ENCODE measurements around the gene KMT5C. TPM values are rescaled to one million over a fixed set of nuclear protein-coding genes. Genes with fewer than 3 reads are reported as not detected.

The KMT5C gene
- total RNA-seq, 5 donors from 2014 or later (not counting 1 experiment from before 2014, with no cell fraction given), result 24.4 to 71.8 (median 30.7) TPM

DNA sequence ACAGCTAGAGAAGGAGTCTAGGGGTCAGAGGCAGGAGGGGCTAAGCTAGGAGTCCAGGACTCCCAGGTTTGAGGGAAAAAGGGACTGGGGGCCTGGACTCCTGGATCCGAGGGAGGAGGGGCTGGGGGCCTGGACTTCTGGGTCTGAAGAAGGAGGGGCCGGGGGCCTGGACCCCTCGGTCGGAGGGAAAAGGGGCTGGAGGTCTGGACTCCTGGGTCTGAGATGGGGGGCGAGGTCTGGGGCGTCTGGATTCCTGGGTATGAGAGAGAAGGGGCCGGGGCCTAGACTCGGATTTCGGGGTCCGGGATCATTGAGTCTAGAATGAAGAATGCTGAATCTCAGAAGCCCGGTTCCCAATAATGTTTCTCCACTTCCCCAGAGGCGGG, 37.4 kb upstream of the KMT5C start:
- CTCF ChIA-PET, result interaction anchor here (0.5 to 2.5 kb wide), 7 partner anchors 10 to 202 kb away, joined by 3 to 15 read pairs (median 5); partner anchors contain the start of genes ISOC2 (in 1 of the 2) and KMT5C (in 1 of the 2)
- peaks cover 0 to 17% of the 10 kb centered on the region in 2 experiments for H3K4me1 ChIP-seq (ENCODE audit: control insufficient read depth in 1 of 2, extremely low read depth in 1 of 2, insufficient read depth in 2 of 2, low read length in 2 of 2)

DNA sequence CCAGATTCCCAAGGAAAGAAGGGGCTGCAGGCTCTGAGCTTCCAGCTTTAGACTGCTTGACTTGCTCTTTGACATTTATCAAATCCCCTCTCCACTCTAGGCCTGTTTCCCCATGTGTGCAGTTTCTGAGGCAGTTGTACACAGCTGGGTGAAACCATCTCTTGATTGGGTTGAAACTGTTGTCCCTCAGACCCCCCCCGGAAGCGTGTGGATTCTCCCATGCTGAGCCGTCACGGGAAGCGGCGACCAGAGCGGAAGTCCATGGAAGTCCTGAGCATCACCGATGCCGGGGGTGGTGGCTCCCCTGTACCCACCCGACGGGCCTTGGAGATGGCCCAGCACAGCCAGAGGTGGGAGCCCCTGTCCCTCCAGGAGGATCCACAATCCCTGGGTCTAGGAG, 36.2 kb upstream of the KMT5C start:
- Histone ChIP-seq H3K27me3 (replicated peaks in 1 of 2; ENCODE audit: control insufficient read depth in 2 of 2, extremely low read depth in 1 of 2, insufficient read depth in 2 of 2, low read length in 1 of 2) (peaks cover 0 to 17% of the 10 kb centered on the region in 2 experiments), H3K27ac (ENCODE audit: low read length) (no peak overlapping the region), H3K36me3 (ENCODE audit: control insufficient read depth in 2 of 2, extremely low read depth in 1 of 2, insufficient read depth in 1 of 2, low read length in 1 of 2) (no peaks in the 10 kb centered on the region), H3K4me3 (ENCODE audit: control insufficient read depth in 1 of 2, extremely low read depth in 1 of 2, low read length in 1 of 2) (no peak overlapping the region), H3K9me3 (no peaks in the 10 kb centered on the region), H3K4me1 (ENCODE audit: control insufficient read depth in 1 of 2, extremely low read depth in 1 of 2, insufficient read depth in 2 of 2, low read length in 2 of 2) (peaks cover 0 to 17% of the 10 kb centered on the region in 2 experiments)
- H3K4me1 Mint-ChIP-seq, result peaks cover 11 to 13% (median 11%) of the 10 kb centered on the region in 3 donors
- no peak overlapping the region for H3K27ac Mint-ChIP-seq
- ATAC-seq (replicated peaks in 1 of 4) (no peak), DNase-seq (no peak)
- no peak overlapping the region for H3K4me3 Mint-ChIP-seq
- no peaks in the 10 kb centered on the region for H3K9me3 Mint-ChIP-seq
- ChIA-PET POLR2A (no interaction called here), CTCF (no interaction called here)
- H3K27me3 Mint-ChIP-seq, result no peaks in the 10 kb centered on the region
- H3K36me3 Mint-ChIP-seq, result no peaks in the 10 kb centered on the region
- 81% methylated on average over 3 of the region's 11 CpGs for WGBS (ENCODE audit: insufficient coverage)

More for the DNA sequence above, 37.4 kb upstream of the KMT5C start:
- no peak for DNase-seq
- 56% methylated on average over 6 of the region's 12 CpGs for WGBS (ENCODE audit: insufficient coverage)
- Histone ChIP-seq H3K4me3 (ENCODE audit: control insufficient read depth in 1 of 2, extremely low read depth in 1 of 2, low read length in 1 of 2) (peak overlapping the region; percentile 50 to 67), H3K9me3 (no peaks in the 10 kb centered on the region), H3K27ac (ENCODE audit: low read length) (peak overlapping the region; percentile 53), H3K27me3 (replicated peaks in 1 of 2; ENCODE audit: control insufficient read depth in 2 of 2, extremely low read depth in 1 of 2, insufficient read depth in 2 of 2, low read length in 1 of 2) (peaks cover 0 to 17% of the 10 kb centered on the region in 2 experiments), H3K36me3 (ENCODE audit: control insufficient read depth in 2 of 2, extremely low read depth in 1 of 2, insufficient read depth in 1 of 2, low read length in 1 of 2) (no peaks in the 10 kb centered on the region)
- POLR2A ChIA-PET, result interaction anchor here in 1 of 2 donors (0.5 kb wide), 1 partner anchor 43 kb away, joined by 3 read pairs; no protein-coding TSS in a partner anchor
- Mint-ChIP-seq H3K4me3 (peak overlapping the region; percentile 78 to 83 (median 81)), H3K27me3 (no peaks in the 10 kb centered on the region), H3K4me1 (peaks cover 11 to 13% (median 11%) of the 10 kb centered on the region in 3 donors), H3K9me3 (no peaks in the 10 kb centered on the region), H3K36me3 (no peaks in the 10 kb centered on the region), H3K27ac (peak overlapping the region; percentile 70 to 86)
- no peak for ATAC-seq (replicated peaks in 1 of 4)

DNA sequence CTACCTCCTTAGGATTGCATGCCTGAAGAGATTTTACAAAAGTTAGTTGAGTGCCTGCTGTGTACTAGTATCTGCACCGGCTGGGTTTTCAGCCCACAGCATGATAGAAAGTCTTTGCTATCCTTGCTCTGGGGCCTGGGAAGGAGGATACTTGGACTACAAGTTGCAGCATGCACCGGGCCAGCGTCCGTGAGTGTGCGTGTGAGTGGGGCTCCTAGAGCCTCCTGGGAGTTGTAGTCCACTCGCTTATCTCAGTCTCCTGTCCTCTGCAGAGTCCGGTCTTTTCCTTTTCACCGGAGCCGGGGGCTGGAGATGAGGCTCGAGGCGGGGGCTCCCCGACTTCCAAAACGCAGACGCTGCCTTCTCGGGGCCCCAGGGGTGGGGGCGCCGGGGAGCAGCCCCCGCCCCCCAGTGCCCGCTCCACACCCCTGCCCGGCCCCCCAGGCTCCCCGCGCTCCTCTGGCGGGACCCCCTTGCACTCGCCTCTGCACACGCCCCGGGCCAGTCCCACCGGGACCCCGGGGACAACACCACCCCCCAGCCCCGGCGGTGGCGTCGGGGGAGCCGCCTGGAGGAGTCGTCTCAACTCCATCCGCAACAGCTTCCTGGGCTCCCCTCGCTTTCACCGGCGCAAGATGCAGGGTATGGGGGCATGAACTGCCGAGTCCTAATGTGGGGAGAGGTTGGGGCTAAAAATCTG, 35.2 kb upstream of the KMT5C start:
- H3K4me3 ChIP-seq (ENCODE audit: control insufficient read depth in 1 of 2, extremely low read depth in 1 of 2, low read length in 1 of 2), result no peak overlapping the region
- no peak overlapping the region for H3K27ac Mint-ChIP-seq
- H3K36me3 Mint-ChIP-seq, result no peaks in the 10 kb centered on the region
- no peaks in the 10 kb centered on the region for H3K9me3 Mint-ChIP-seq
- ATAC-seq (replicated peaks in 1 of 4) (no peak), DNase-seq (peak in 1 of 35 experiments; percentile 31)
- no peak overlapping the region for H3K27ac ChIP-seq (ENCODE audit: low read length)
- peaks cover 0 to 17% of the 10 kb centered on the region in 2 experiments for H3K27me3 ChIP-seq (replicated peaks in 1 of 2; ENCODE audit: control insufficient read depth in 2 of 2, extremely low read depth in 1 of 2, insufficient read depth in 2 of 2, low read length in 1 of 2)
- ChIA-PET CTCF (no interaction called here), POLR2A (no interaction called here)
- H3K9me3 ChIP-seq, result no peaks in the 10 kb centered on the region
- WGBS (ENCODE audit: insufficient coverage), result 92% methylated on average over 29 of the region's 39 CpGs
- peaks cover 0 to 17% of the 10 kb centered on the region in 2 experiments for H3K4me1 ChIP-seq (ENCODE audit: control insufficient read depth in 1 of 2, extremely low read depth in 1 of 2, insufficient read depth in 2 of 2, low read length in 2 of 2)
- H3K27me3 Mint-ChIP-seq, result no peaks in the 10 kb centered on the region
- no peaks in the 10 kb centered on the region for H3K36me3 ChIP-seq (ENCODE audit: control insufficient read depth in 2 of 2, extremely low read depth in 1 of 2, insufficient read depth in 1 of 2, low read length in 1 of 2)
- peaks cover 11 to 13% (median 11%) of the 10 kb centered on the region in 3 donors for H3K4me1 Mint-ChIP-seq
- no peak overlapping the region for H3K4me3 Mint-ChIP-seq

DNA sequence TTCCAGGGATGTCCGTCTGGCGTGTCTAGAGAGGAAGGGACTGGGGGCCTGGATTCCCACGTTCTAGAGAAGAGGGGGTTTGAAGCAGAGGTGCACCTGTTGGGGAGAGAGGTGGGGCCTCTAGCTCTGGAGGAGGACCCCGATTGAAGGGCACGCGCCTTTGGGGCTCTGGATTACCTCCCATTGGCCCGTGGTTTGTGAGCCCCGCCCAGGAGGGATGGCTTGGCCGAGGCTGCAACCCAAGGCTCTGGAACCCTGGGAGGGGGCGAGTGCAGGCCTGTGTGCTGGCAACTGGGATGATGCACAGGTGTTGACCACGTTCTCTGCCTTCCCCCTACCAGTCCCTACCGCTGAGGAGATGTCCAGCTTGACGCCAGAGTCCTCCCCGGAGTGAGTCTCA, 34.7 kb upstream of the KMT5C start:
- Mint-ChIP-seq H3K36me3 (no peaks in the 10 kb centered on the region), H3K4me1 (peaks cover 11 to 13% (median 11%) of the 10 kb centered on the region in 3 donors), H3K27me3 (no peaks in the 10 kb centered on the region), H3K4me3 (no peak overlapping the region), H3K9me3 (no peaks in the 10 kb centered on the region), H3K27ac (no peak overlapping the region)
- H3K27me3 ChIP-seq (replicated peaks in 1 of 2; ENCODE audit: control insufficient read depth in 2 of 2, extremely low read depth in 1 of 2, insufficient read depth in 2 of 2, low read length in 1 of 2), result peaks cover 0 to 13% of the 10 kb centered on the region in 2 experiments
- H3K4me3 ChIP-seq (ENCODE audit: control insufficient read depth in 1 of 2, extremely low read depth in 1 of 2, low read length in 1 of 2), result no peak overlapping the region
- POLR2A ChIA-PET, result no interaction called here
- peaks cover 0 to 17% of the 10 kb centered on the region in 2 experiments for H3K4me1 ChIP-seq (ENCODE audit: control insufficient read depth in 1 of 2, extremely low read depth in 1 of 2, insufficient read depth in 2 of 2, low read length in 2 of 2)
- H3K36me3 ChIP-seq (ENCODE audit: control insufficient read depth in 2 of 2, extremely low read depth in 1 of 2, insufficient read depth in 1 of 2, low read length in 1 of 2), result no peaks in the 10 kb centered on the region
- DNase-seq, result no peak
- no peak for ATAC-seq (replicated peaks in 1 of 4)
- no peaks in the 10 kb centered on the region for H3K9me3 ChIP-seq
- 81% methylated on average over 9 of the region's 14 CpGs for WGBS (ENCODE audit: insufficient coverage)
- no peak overlapping the region for H3K27ac ChIP-seq (ENCODE audit: low read length)
- CTCF ChIA-PET, result no interaction called here

DNA sequence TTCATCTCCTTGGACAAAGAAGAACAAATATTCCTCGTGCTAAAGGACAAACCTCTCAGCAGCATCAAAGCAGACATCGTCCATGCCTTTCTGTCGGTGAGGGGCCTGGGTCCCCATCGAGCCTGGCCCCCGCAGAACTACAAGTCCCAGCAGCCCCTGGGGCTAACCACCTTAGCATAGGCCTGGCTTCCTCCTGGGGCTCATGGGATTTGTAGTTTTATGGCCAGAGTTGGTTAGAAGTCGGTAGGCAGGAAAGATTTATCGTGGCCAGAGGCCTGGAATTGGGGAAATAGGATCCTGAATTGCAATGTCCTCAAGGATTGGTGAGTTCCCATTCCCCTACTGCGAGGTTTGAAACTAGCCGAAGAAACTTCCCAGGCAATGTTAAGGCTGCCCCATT, 34.2 kb upstream of the KMT5C start:
- Mint-ChIP-seq H3K27me3 (no peaks in the 10 kb centered on the region), H3K27ac (no peak overlapping the region), H3K9me3 (no peaks in the 10 kb centered on the region), H3K36me3 (no peaks in the 10 kb centered on the region), H3K4me1 (peaks cover 11 to 13% (median 11%) of the 10 kb centered on the region in 3 donors), H3K4me3 (no peak overlapping the region)
- 73% methylated on average over 6 of the region's 9 CpGs for WGBS (ENCODE audit: insufficient coverage)
- Histone ChIP-seq H3K4me3 (ENCODE audit: control insufficient read depth in 1 of 2, extremely low read depth in 1 of 2, low read length in 1 of 2) (no peak overlapping the region), H3K27me3 (replicated peaks in 1 of 2; ENCODE audit: control insufficient read depth in 2 of 2, extremely low read depth in 1 of 2, insufficient read depth in 2 of 2, low read length in 1 of 2) (peaks cover 0 to 10% of the 10 kb centered on the region in 2 experiments), H3K4me1 (ENCODE audit: control insufficient read depth in 1 of 2, extremely low read depth in 1 of 2, insufficient read depth in 2 of 2, low read length in 2 of 2) (peaks cover 0 to 17% of the 10 kb centered on the region in 2 experiments), H3K36me3 (ENCODE audit: control insufficient read depth in 2 of 2, extremely low read depth in 1 of 2, insufficient read depth in 1 of 2, low read length in 1 of 2) (no peaks in the 10 kb centered on the region), H3K9me3 (no peaks in the 10 kb centered on the region), H3K27ac (ENCODE audit: low read length) (no peak overlapping the region)
- DNase-seq, result peak; percentile 18 to 71 (median 49)
- CTCF ChIA-PET, result no interaction called here
- POLR2A ChIA-PET, result no interaction called here
- ATAC-seq (replicated peaks in 1 of 4), result peak; percentile 51 to 78 (median 61)

DNA sequence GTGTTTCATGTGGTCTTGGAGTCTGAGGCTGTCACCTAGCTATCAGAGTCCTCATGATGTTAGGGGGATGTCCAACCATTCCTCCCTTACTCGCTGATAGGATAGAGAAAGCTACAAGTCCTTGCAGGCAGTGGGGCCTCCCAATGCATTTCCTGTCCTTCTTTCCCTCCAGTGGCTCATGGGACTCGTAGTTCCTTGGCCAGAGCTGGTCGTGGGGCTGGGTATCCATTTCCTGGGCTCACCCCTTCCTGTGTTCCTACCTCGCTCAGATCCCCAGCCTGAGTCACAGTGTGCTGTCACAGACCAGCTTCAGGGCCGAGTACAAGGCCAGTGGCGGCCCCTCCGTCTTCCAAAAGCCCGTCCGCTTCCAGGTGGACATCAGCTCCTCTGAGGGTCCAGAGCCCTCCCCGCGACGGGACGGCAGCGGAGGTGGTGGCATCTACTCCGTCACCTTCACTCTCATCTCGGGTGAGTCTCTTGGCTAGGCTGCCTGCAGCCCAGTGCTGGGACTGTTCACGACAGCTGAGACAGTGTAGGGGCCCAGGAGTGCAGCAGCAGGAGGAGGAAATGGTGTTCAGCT, 33.6 kb upstream of the KMT5C start:
- WGBS (ENCODE audit: insufficient coverage), result 84% methylated on average over 11 of the region's 17 CpGs

More for the DNA sequence above, 33.6 kb upstream of the KMT5C start:
- no peak overlapping the region for H3K27ac Mint-ChIP-seq
- Histone ChIP-seq H3K27me3 (replicated peaks in 1 of 2; ENCODE audit: control insufficient read depth in 2 of 2, extremely low read depth in 1 of 2, insufficient read depth in 2 of 2, low read length in 1 of 2) (peaks cover 0 to 6% of the 10 kb centered on the region in 2 experiments), H3K36me3 (ENCODE audit: control insufficient read depth in 2 of 2, extremely low read depth in 1 of 2, insufficient read depth in 1 of 2, low read length in 1 of 2) (no peaks in the 10 kb centered on the region), H3K4me3 (ENCODE audit: control insufficient read depth in 1 of 2, extremely low read depth in 1 of 2, low read length in 1 of 2) (no peak overlapping the region), H3K27ac (ENCODE audit: low read length) (no peak overlapping the region), H3K9me3 (no peaks in the 10 kb centered on the region), H3K4me1 (ENCODE audit: control insufficient read depth in 1 of 2, extremely low read depth in 1 of 2, insufficient read depth in 2 of 2, low read length in 2 of 2) (peaks cover 0 to 17% of the 10 kb centered on the region in 2 experiments)
- H3K4me1 Mint-ChIP-seq, result peaks cover 10 to 13% (median 11%) of the 10 kb centered on the region in 3 donors
- ChIA-PET CTCF (no interaction called here), POLR2A (no interaction called here)
- no peaks in the 10 kb centered on the region for H3K9me3 Mint-ChIP-seq
- H3K27me3 Mint-ChIP-seq, result no peaks in the 10 kb centered on the region
- H3K36me3 Mint-ChIP-seq, result no peaks in the 10 kb centered on the region
- H3K4me3 Mint-ChIP-seq, result no peak overlapping the region
- no peak for DNase-seq
- no peak for ATAC-seq (replicated peaks in 1 of 4)

Measured in T-cell (primary cell).